BLaER1 (cell line): Measurements from ENCODE around the gene R3HDM2.
A peak's percentile ranks its signal among the peaks of the same experiment; 100 is the strongest.

Source experiments
- H3K27ac ChIP-seq: shearing (Covaris generic); formaldehyde crosslinking; 2 replicates; pipeline ENCODE4 v1.8.1; 2022
- H3K27me3 ChIP-seq: shearing (Covaris generic); formaldehyde crosslinking; 2 replicates; pipeline ENCODE4 v1.8.1; 2022
- H3K36me3 ChIP-seq: shearing (Covaris generic); formaldehyde crosslinking; 2 replicates; pipeline ENCODE4 v1.8.1; 2022
- H3K4me1 ChIP-seq: shearing (Covaris generic); formaldehyde crosslinking; 2 replicates; pipeline ENCODE4 v1.8.1; 2022
- H3K4me2 ChIP-seq: shearing (Covaris generic); formaldehyde crosslinking; 2 replicates; pipeline ENCODE4 v1.8.1; 2022
- H3K4me3 ChIP-seq: shearing (Covaris generic); formaldehyde crosslinking; 2 replicates; pipeline ENCODE4 v1.8.1; 2022
- H3K9ac ChIP-seq: shearing (Covaris generic); formaldehyde crosslinking; 2 replicates; pipeline ENCODE4 v1.8.1; 2022
- H3K9me3 ChIP-seq: shearing (Covaris generic); formaldehyde crosslinking; 2 replicates; pipeline ENCODE4 v1.8.1; 2022
- H4K20me1 ChIP-seq: shearing (Covaris generic); formaldehyde crosslinking; 2 replicates; pipeline ENCODE4 v1.8.1; 2022
- Cebpa-rat ChIP-seq: shearing (Covaris generic); IDR thresholded peaks from 2 replicates; pipeline ENCODE4 v1.8.1; 2022

Gene R3HDM2

GRCh38 chr12:57216014-57216911, 214.6 kb downstream of the R3HDM2 start, which contains the start of gene NXPH4:
Gene NXPH4, plus strand, starts transcription at chr12:57216794. Its CDS starts 176 bp downstream, at chr12:57216970.
- peak within 1 kb of the TSS; percentile 66 for H3K4me3 ChIP-seq
- peaks cover 64% of the 10 kb centered on the region for H3K4me1 ChIP-seq
- H4K20me1 ChIP-seq = peaks cover 76% of the 10 kb centered on the region
- peak within 1 kb of the TSS; percentile 99 for H3K4me2 ChIP-seq
- H3K9ac ChIP-seq = peak within 1 kb of the TSS; percentile 45; the same call in 1 of the 2 replicates
- H3K27ac ChIP-seq = no peak within 1 kb of the TSS
- peaks cover 79% of the 10 kb centered on the region for H3K27me3 ChIP-seq
- H3K9me3 ChIP-seq = no peaks in the 10 kb centered on the region
- no peak for TF ChIP-seq Cebpa-rat
- H3K36me3 ChIP-seq = no peaks in the 10 kb centered on the region

GRCh38 chr12:57215668-57216013, 215.2 kb downstream of the R3HDM2 start:
- H3K9me3 ChIP-seq = no peaks in the 10 kb centered on the region
- peaks cover 70% of the 10 kb centered on the region for H3K4me1 ChIP-seq
- H3K36me3 ChIP-seq = no peaks in the 10 kb centered on the region
- no peak overlapping the region for H3K9ac ChIP-seq
- H3K27me3 ChIP-seq = peaks cover 73% of the 10 kb centered on the region
- H3K4me2 ChIP-seq = peak overlapping the region; percentile 99
- no peak overlapping the region for H3K27ac ChIP-seq
- peaks cover 76% of the 10 kb centered on the region for H4K20me1 ChIP-seq
- H3K4me3 ChIP-seq = peak overlapping the region; percentile 66; the same call in 1 of the 2 replicates
- no peak for TF ChIP-seq Cebpa-rat

GRCh38 chr12:57215065-57215464, 215.8 kb downstream of the R3HDM2 start:
- Histone ChIP-seq H3K4me2 (peak overlapping the region; percentile 99), H3K4me3 (0 out of 2 replicates have a peak overlapping the region, but pooled peaks have one; percentile 66), H3K27me3 (peaks cover 67% of the 10 kb centered on the region)

GRCh38 chr12:57214398-57214781, 216.5 kb downstream of the R3HDM2 start:
- peaks cover 83% of the 10 kb centered on the region for H3K4me1 ChIP-seq
- no peak overlapping the region for H3K4me3 ChIP-seq
- H4K20me1 ChIP-seq = peaks cover 68% of the 10 kb centered on the region
- no peak overlapping the region for H3K27ac ChIP-seq
- no peaks in the 10 kb centered on the region for H3K36me3 ChIP-seq
- peak overlapping the region; percentile 70 for H3K4me2 ChIP-seq
- H3K9ac ChIP-seq = no peak overlapping the region
- H3K9me3 ChIP-seq = no peaks in the 10 kb centered on the region
- TF ChIP-seq Cebpa-rat = no peak
- peaks cover 60% of the 10 kb centered on the region for H3K27me3 ChIP-seq

More at GRCh38 chr12:57215065-57215464, 215.8 kb downstream of the R3HDM2 start:
- no peaks in the 10 kb centered on the region for H3K9me3 ChIP-seq
- H3K27ac ChIP-seq = no peak overlapping the region
- H3K36me3 ChIP-seq = no peaks in the 10 kb centered on the region
- H4K20me1 ChIP-seq = peaks cover 74% of the 10 kb centered on the region
- no peak for TF ChIP-seq Cebpa-rat
- H3K9ac ChIP-seq = no peak overlapping the region
- peaks cover 76% of the 10 kb centered on the region for H3K4me1 ChIP-seq

- Histone ChIP-seq H3K9me3 (no peaks in the 10 kb centered on the region), H3K4me3 (no peak overlapping the region), H3K27me3 (peaks cover 55% of the 10 kb centered on the region), H3K9ac (no peak overlapping the region), H4K20me1 (peaks cover 63% of the 10 kb centered on the region), H3K4me2 (peak overlapping the region; percentile 70), H3K4me1 (peaks cover 87% of the 10 kb centered on the region), H3K27ac (no peak overlapping the region), H3K36me3 (no peaks in the 10 kb centered on the region)
- no peak for TF ChIP-seq Cebpa-rat
These were observed 217.0 kb downstream of the R3HDM2 start for GRCh38 chr12:57213763-57214397.

- Histone ChIP-seq H3K4me1 (peaks cover 94% of the 10 kb centered on the region), H3K4me3 (no peak overlapping the region), H3K9ac (no peak overlapping the region), H3K27ac (no peak overlapping the region), H4K20me1 (peaks cover 56% of the 10 kb centered on the region), H3K9me3 (no peaks in the 10 kb centered on the region), H3K27me3 (peaks cover 48% of the 10 kb centered on the region), H3K36me3 (no peaks in the 10 kb centered on the region), H3K4me2 (peak overlapping the region; percentile 70)
- no peak for TF ChIP-seq Cebpa-rat
These were observed 217.7 kb downstream of the R3HDM2 start for GRCh38 chr12:57213058-57213715.

GRCh38 chr12:57212701-57213057, 218.2 kb downstream of the R3HDM2 start:
- peaks cover 43% of the 10 kb centered on the region for H3K27me3 ChIP-seq
- H3K9me3 ChIP-seq = no peaks in the 10 kb centered on the region
- H3K36me3 ChIP-seq = no peaks in the 10 kb centered on the region
- H3K4me2 ChIP-seq = peak overlapping the region; percentile 70
- no peak overlapping the region for H3K4me3 ChIP-seq
- TF ChIP-seq Cebpa-rat = no peak
- peaks cover 51% of the 10 kb centered on the region for H4K20me1 ChIP-seq
- no peak overlapping the region for H3K9ac ChIP-seq
- H3K27ac ChIP-seq = no peak overlapping the region
- peaks cover 97% of the 10 kb centered on the region for H3K4me1 ChIP-seq

- H3K4me3 ChIP-seq = no peak overlapping the region
- peak overlapping the region; percentile 85 for H3K4me2 ChIP-seq
- peaks cover 37% of the 10 kb centered on the region for H3K27me3 ChIP-seq
- H4K20me1 ChIP-seq = peaks cover 45% of the 10 kb centered on the region
- no peaks in the 10 kb centered on the region for H3K9me3 ChIP-seq
- H3K9ac ChIP-seq = 0 out of 2 replicates have a peak overlapping the region, but pooled peaks have one; percentile 2
- peaks cover 92% of the 10 kb centered on the region for H3K4me1 ChIP-seq
- peak overlapping the region; percentile 2; the same call in 1 of the 2 replicates for H3K27ac ChIP-seq
- no peak for TF ChIP-seq Cebpa-rat
- no peaks in the 10 kb centered on the region for H3K36me3 ChIP-seq
These were observed 218.8 kb downstream of the R3HDM2 start for GRCh38 chr12:57211791-57212700.
